H1 (cell line): ENCODE data around the gene KSR2. TPM values are rescaled to one million over a fixed set of nuclear protein-coding genes. Genes with fewer than 3 reads are reported as not detected.

Experiments used
- CTCF ChIA-PET: fragments of 300-600 bp; sonication (Branson Sonifier 250); formaldehyde crosslinking; loops from one replicate; lab custom pipeline; 2021; ENCODE audit not compliant: partially characterized antibody; lab: Charles Lee
- POLR2A ChIA-PET: fragments of 300-600 bp; sonication (Branson Sonifier 250); formaldehyde crosslinking; loops from one replicate; lab custom pipeline; 2021; ENCODE audit warnings: inconsistent platforms; ENCODE audit not compliant: partially characterized antibody; lab: Charles Lee
- DNase-seq, 2 experiments: peaks; one replicate each; pipeline versions ENCODE4 v3.0.0 to v3.0.0-alpha.2; 2010 to 2022; ENCODE audit warnings: low spot score in 2 of 2, low read depth in 1 of 2, mixed read lengths in 1 of 2
- FAIRE-seq: peaks from 2 replicates; lab custom pipeline; 2011; peaks lifted over from hg19 to GRCh38; lab: Jason Lieb, UNC
- H2AFZ ChIP-seq: 2 replicates; pipeline ENCODE4 v1.8.1; 2012; ENCODE audit warnings: low read length, inconsistent platforms
- H2AK5ac ChIP-seq: 2 replicates; pipeline ENCODE4 v1.6.1; 2013; ENCODE audit warnings: low read depth, low read length
- H2BK120ac ChIP-seq: replicated peaks from 2 replicates; pipeline ENCODE3; 2013; ENCODE audit warnings: low read depth, low read length, inconsistent platforms
- H2BK12ac ChIP-seq: 2 replicates; pipeline ENCODE4 v1.6.1; 2013; ENCODE audit warnings: low read depth, low read length
- H2BK15ac ChIP-seq: 2 replicates; pipeline ENCODE4 v1.6.1; 2013; ENCODE audit warnings: low read length
- H2BK20ac ChIP-seq: 2 replicates; pipeline ENCODE4 v1.6.1; 2013; ENCODE audit warnings: low read length
- H2BK5ac ChIP-seq: 2 replicates; pipeline ENCODE4 v1.6.1; 2013; ENCODE audit warnings: low read depth, low read length
- H3K14ac ChIP-seq: 2 replicates; pipeline ENCODE4 v1.6.1; 2013; ENCODE audit warnings: inconsistent platforms; ENCODE audit not compliant: insufficient read length
- H3K18ac ChIP-seq: 2 replicates; pipeline ENCODE4 v1.6.1; 2013; ENCODE audit warnings: low read length; ENCODE audit errors: extremely low read depth
- H3K23ac ChIP-seq: 2 replicates; pipeline ENCODE4 v1.6.1; 2013; ENCODE audit warnings: inconsistent platforms; ENCODE audit not compliant: insufficient read length
- H3K23me2 ChIP-seq: 2 replicates; pipeline ENCODE4 v1.6.1; 2013; ENCODE audit warnings: low read depth, low read length
- H3K27ac ChIP-seq: 2 replicates; pipeline ENCODE4 v1.6.1; 2011; ENCODE audit warnings: low read depth, low read length, inconsistent platforms
- H3K27me3 ChIP-seq, 4 experiments: replicated peaks in 1 of 4; 1 replicate in 1 of 4; 2 replicates in 3 of 4; pipeline versions ENCODE4 v1.6.1 to v1.8.1; 2011 to 2013; ENCODE audit warnings: low read length in 3 of 4, mild to moderate bottlenecking in 3 of 4, inconsistent platforms in 2 of 4, mixed read lengths in 2 of 4, moderate library complexity in 1 of 4; ENCODE audit not compliant: control insufficient read depth in 3 of 4, insufficient read depth in 3 of 4; ENCODE audit errors: extremely low read depth in 1 of 4
- H3K36me3 ChIP-seq, 4 experiments: 2 replicates each; pipeline versions ENCODE4 v1.6.1 to v1.8.1; 2011 to 2013; ENCODE audit warnings: mild to moderate bottlenecking in 4 of 4, low read length in 3 of 4, moderate library complexity in 2 of 4, control low read depth in 1 of 4, inconsistent platforms in 1 of 4; ENCODE audit not compliant: insufficient read depth in 4 of 4, control insufficient read depth in 2 of 4
- H3K4ac ChIP-seq: replicated peaks from 2 replicates; pipeline ENCODE3; 2013; ENCODE audit warnings: low read length, low read depth, mixed read lengths, inconsistent platforms; ENCODE audit not compliant: insufficient read length
- H3K4me1 ChIP-seq, 4 experiments: replicated peaks in 1 of 4; 1 replicate in 1 of 4; 2 replicates in 3 of 4; pipeline versions ENCODE4 v1.6.1 to v1.8.1; 2011 to 2013; ENCODE audit warnings: low read length in 3 of 4, inconsistent platforms in 2 of 4, mixed read lengths in 1 of 4; ENCODE audit not compliant: insufficient read depth in 4 of 4, control insufficient read depth in 3 of 4
- H3K4me2 ChIP-seq, 2 experiments: 2 replicates each; pipeline versions ENCODE4 v1.6.1 to v1.8.1; 2011 to 2013; ENCODE audit warnings: low read depth in 2 of 2, low read length in 2 of 2, control low read depth in 1 of 2, inconsistent platforms in 1 of 2, mild to moderate bottlenecking in 1 of 2; ENCODE audit not compliant: insufficient read depth in 1 of 2
- H3K4me3 ChIP-seq, 4 experiments: fragments of 200-600, 300-600 bp in 1 of 4; sonication (generic), shearing (Covaris generic), sonication (Bioruptor Twin) in 1 of 4; 2 replicates each; pipeline versions ENCODE4 v1.5.1 to v1.8.1; 2011 to 2016; ENCODE audit warnings: low read length in 4 of 4, low read depth in 3 of 4, control low read depth in 2 of 4, inconsistent platforms in 2 of 4, mild to moderate bottlenecking in 2 of 4, mixed read lengths in 1 of 4, moderate library complexity in 1 of 4; ENCODE audit not compliant: insufficient read depth in 2 of 4; ENCODE audit errors: extremely low read depth in 1 of 4
- H3K56ac ChIP-seq: replicated peaks from 2 replicates; pipeline ENCODE3; 2013; ENCODE audit warnings: low read depth, mild to moderate bottlenecking, mixed read lengths, low read length, inconsistent platforms; ENCODE audit not compliant: insufficient read length
- H3K79me1 ChIP-seq: 2 replicates; pipeline ENCODE4 v1.6.1; 2013; ENCODE audit warnings: low read depth, low read length, control low read depth
- H3K79me2 ChIP-seq, 2 experiments: 2 replicates each; pipeline versions ENCODE4 v1.6.1 to v1.8.1; 2012 to 2013; ENCODE audit warnings: low read length in 2 of 2, mild to moderate bottlenecking in 2 of 2, inconsistent platforms in 1 of 2; ENCODE audit not compliant: insufficient read depth in 2 of 2, control insufficient read depth in 1 of 2
- H3K9ac ChIP-seq, 4 experiments: replicated peaks in 1 of 4; 1 replicate in 1 of 4; 2 replicates in 3 of 4; pipeline versions ENCODE4 v1.6.1 to v1.8.1; 2011 to 2013; ENCODE audit warnings: low read depth in 3 of 4, low read length in 3 of 4, control low read depth in 2 of 4, mild to moderate bottlenecking in 2 of 4, moderate library complexity in 2 of 4, inconsistent platforms in 1 of 4; ENCODE audit errors: extremely low read depth in 1 of 4
- H3K9me3 ChIP-seq, 2 experiments: 2 replicates each; pipeline versions ENCODE4 v1.6.1 to v1.8.1; 2012 to 2013; ENCODE audit warnings: mild to moderate bottlenecking in 2 of 2, moderate library complexity in 2 of 2, control low read depth in 1 of 2, inconsistent platforms in 1 of 2, low read depth in 1 of 2, low read length in 1 of 2, mixed read lengths in 1 of 2; ENCODE audit not compliant: insufficient read depth in 2 of 2
- H4K20me1 ChIP-seq, 2 experiments: replicated peaks in 1 of 2; 2 replicates each; pipeline versions ENCODE3 to v1.8.1; 2011 to 2013; ENCODE audit warnings: inconsistent platforms in 2 of 2, low read length in 2 of 2, mild to moderate bottlenecking in 1 of 2; ENCODE audit not compliant: insufficient read depth in 2 of 2, control insufficient read depth in 1 of 2
- H4K5ac ChIP-seq: 2 replicates; pipeline ENCODE4 v1.6.1; 2013; ENCODE audit warnings: low read length, low read depth, mixed read lengths, inconsistent platforms; ENCODE audit not compliant: insufficient read length
- H4K8ac ChIP-seq: 2 replicates; pipeline ENCODE4 v1.8.0; 2013; ENCODE audit warnings: mild to moderate bottlenecking, moderate library complexity, low read length, inconsistent platforms; ENCODE audit not compliant: insufficient read depth; ENCODE audit errors: extremely low read depth
- H4K91ac ChIP-seq: replicated peaks from 2 replicates; pipeline ENCODE3; 2013; ENCODE audit warnings: low read length, mixed read lengths, inconsistent platforms; ENCODE audit not compliant: insufficient read length
- CREB1 ChIP-seq: IDR thresholded peaks from 2 replicates; pipeline ENCODE4 v1.6.1; 2012; ENCODE audit warnings: inconsistent platforms
- CTBP2 ChIP-seq: IDR thresholded peaks from 2 replicates; pipeline ENCODE4 v1.7.0; 2011; ENCODE audit warnings: borderline replicate concordance, mild to moderate bottlenecking, moderate library complexity, mixed read lengths, low read length; ENCODE audit not compliant: insufficient read depth, insufficient read length
- EP300 ChIP-seq, 2 experiments: IDR thresholded peaks; 1 replicate in 1 of 2; 2 replicates in 1 of 2; pipeline ENCODE4 v1.6.1; 2011 to 2012; ENCODE audit warnings: low read depth in 2 of 2, low read length in 2 of 2, mild to moderate bottlenecking in 2 of 2, borderline replicate concordance in 1 of 2, inconsistent platforms in 1 of 2, moderate library complexity in 1 of 2
- NANOG ChIP-seq: IDR thresholded peaks from 2 replicates; pipeline ENCODE4 v1.6.1; 2011; ENCODE audit warnings: low read length, low read depth, mild to moderate bottlenecking, inconsistent platforms; ENCODE audit not compliant: insufficient read depth, poor library complexity, severe bottlenecking
- SIX5 ChIP-seq: IDR thresholded peaks from 2 replicates; pipeline ENCODE4 v1.6.1; 2011; ENCODE audit warnings: mild to moderate bottlenecking, low read depth, low read length
- SP1 ChIP-seq: IDR thresholded peaks from 2 replicates; pipeline ENCODE4 v1.6.1; 2011; ENCODE audit warnings: low read depth, low read length
- SP4 ChIP-seq: IDR thresholded peaks from 2 replicates; pipeline ENCODE4 v1.6.1; 2012; ENCODE audit warnings: low read length, inconsistent platforms
- SRF ChIP-seq: IDR thresholded peaks from 2 replicates; pipeline ENCODE4 v1.6.1; 2011; ENCODE audit warnings: mild to moderate bottlenecking, low read depth, low read length, moderate library complexity
- TAF1 ChIP-seq: IDR thresholded peaks from 2 replicates; pipeline ENCODE4 v1.6.1; 2011; ENCODE audit warnings: mild to moderate bottlenecking, low read depth, low read length
- TEAD4 ChIP-seq: IDR thresholded peaks from 2 replicates; pipeline ENCODE4 v1.6.1; 2012; ENCODE audit warnings: low read depth, low read length, inconsistent platforms, mixed read lengths
- WGBS, 2 experiments: shearing (Covaris generic) in 1 of 2; methylation state at CpG; one replicate each; pipeline versions ENCODE4 v1.1.6 to v1.1.7; 2013 to 2015; ENCODE audit warnings: low lambda C conversion rate in 2 of 2, mixed read lengths in 2 of 2, inconsistent platforms in 1 of 2, low coverage in 1 of 2, missing lambda C conversion rate in 1 of 2; ENCODE audit not compliant: insufficient replicate concordance in 2 of 2, insufficient coverage in 1 of 2, insufficient read length in 1 of 2; ENCODE audit errors: extremely low coverage in 1 of 2, missing lambda C conversion rate in 1 of 2; 5-methylcytosine and 5-hydroxymethylcytosine counted together
- polyA plus RNA-seq, 7 experiments: library from polyadenylated mRNA; depleted of rRNA in 3 of 7; stranded (reverse) in 5 of 7; unstranded in 2 of 7; fragments of >200 nt in 5 of 7; fragments of 200-250 nt in 2 of 7; gene quantifications; 1 replicate in 5 of 7; 2 replicates in 1 of 7; 4 replicates in 1 of 7; pipeline versions ENCODE4 v1.2.1 to v1.2.3, GENCODE V29; 2011 to 2013; ENCODE audit warnings: missing spikeins in 2 of 7, mixed read lengths in 2 of 7
- total RNA-seq: library from RNA; stranded (reverse); fragmentation: NEBNext Ultra II Directional; extraction: Animal tissue kit (Norgen Biotek cat#: 25700); gene quantifications from 2 replicates; pipeline ENCODE4 v1.2.1, GENCODE V29; 2021
- TF ChIP-seq, protein P1 (sequence below): IDR thresholded peaks from 2 replicates; pipeline ENCODE4 v1.6.1; 2011; ENCODE audit warnings: low read length, improper control_type of control experiment

Gene KSR2
- total and polyA plus RNA-seq, 2 of the 8 experiments (the other 6 are each of a cell fraction or from before 2014, with no cell fraction given), result 0.74 to 2.2 TPM

GRCh38 chr12:117695956-117696355 lies 272.8 kb downstream of the KSR2 start:
- TF ChIP-seq CREB1 (no peak), CTBP2 (no peak), EP300 (IDR thresholded peaks at IDR 0.05; ENCODE audit: borderline replicate concordance in 1 of 2, low read depth in 2 of 2, low read length in 2 of 2) (no peak), SIX5 (no peak), SP4 (no peak), SP1 (no peak), SRF (no peak), TEAD4 (no peak), NANOG (no peak), TAF1 (no peak)
- TF ChIP-seq, protein P1, sequence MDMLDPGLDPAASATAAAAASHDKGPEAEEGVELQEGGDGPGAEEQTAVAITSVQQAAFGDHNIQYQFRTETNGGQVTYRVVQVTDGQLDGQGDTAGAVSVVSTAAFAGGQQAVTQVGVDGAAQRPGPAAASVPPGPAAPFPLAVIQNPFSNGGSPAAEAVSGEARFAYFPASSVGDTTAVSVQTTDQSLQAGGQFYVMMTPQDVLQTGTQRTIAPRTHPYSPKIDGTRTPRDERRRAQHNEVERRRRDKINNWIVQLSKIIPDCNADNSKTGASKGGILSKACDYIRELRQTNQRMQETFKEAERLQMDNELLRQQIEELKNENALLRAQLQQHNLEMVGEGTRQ, result no peak
- Histone ChIP-seq H3K4me2 (no peak overlapping the region), H2AFZ (no peak overlapping the region), H3K79me1 (no peaks in the 10 kb centered on the region), H3K23me2 (no peaks in the 10 kb centered on the region), H4K20me1 (no peaks in the 10 kb centered on the region), H2BK5ac (no peak overlapping the region), H3K27me3 (no peaks in the 10 kb centered on the region), H3K4ac (no peak overlapping the region), H2BK20ac (no peak overlapping the region), H4K8ac (no peak overlapping the region), H3K14ac (no peak overlapping the region), H2BK12ac (no peak overlapping the region), H3K36me3 (no peaks in the 10 kb centered on the region), H2BK15ac (no peak overlapping the region), H3K27ac (no peak overlapping the region), H4K5ac (no peak overlapping the region), H3K18ac (no peak overlapping the region), H3K4me1 (peaks cover 0 to 2% (median 0%) of the 10 kb centered on the region in 4 experiments; a peak in 1 of 7 replicates), H3K23ac (no peak overlapping the region), H2AK5ac (no peak overlapping the region), H3K79me2 (no peaks in the 10 kb centered on the region), H3K4me3 (no peak overlapping the region), H2BK120ac (no peak overlapping the region), H3K9me3 (peaks cover 3 to 8% of the 10 kb centered on the region in 2 experiments; a peak in 2 of 4 replicates), H3K9ac (no peak overlapping the region), H3K56ac (no peak overlapping the region), H4K91ac (no peak overlapping the region)
- FAIRE-seq (no peak), DNase-seq (no peak)
- ChIA-PET POLR2A (interaction anchor here (1.9 kb wide), 1 partner anchor 8 kb away, joined by 7 read pairs; no protein-coding TSS in a partner anchor), CTCF (interaction anchor here (0.7 to 2.4 kb wide), 8 partner anchors 8 to 179 kb away, joined by 3 to 9 read pairs (median 3); no protein-coding TSS in a partner anchor)
- 81% methylated on average over 6 of the region's 6 CpGs; no CpG with 5 or more reads in 1 of the 2 experiments for WGBS, 2 experiments
